ENCODE data around the gene NELL1.

NELL1 gene

DNA sequence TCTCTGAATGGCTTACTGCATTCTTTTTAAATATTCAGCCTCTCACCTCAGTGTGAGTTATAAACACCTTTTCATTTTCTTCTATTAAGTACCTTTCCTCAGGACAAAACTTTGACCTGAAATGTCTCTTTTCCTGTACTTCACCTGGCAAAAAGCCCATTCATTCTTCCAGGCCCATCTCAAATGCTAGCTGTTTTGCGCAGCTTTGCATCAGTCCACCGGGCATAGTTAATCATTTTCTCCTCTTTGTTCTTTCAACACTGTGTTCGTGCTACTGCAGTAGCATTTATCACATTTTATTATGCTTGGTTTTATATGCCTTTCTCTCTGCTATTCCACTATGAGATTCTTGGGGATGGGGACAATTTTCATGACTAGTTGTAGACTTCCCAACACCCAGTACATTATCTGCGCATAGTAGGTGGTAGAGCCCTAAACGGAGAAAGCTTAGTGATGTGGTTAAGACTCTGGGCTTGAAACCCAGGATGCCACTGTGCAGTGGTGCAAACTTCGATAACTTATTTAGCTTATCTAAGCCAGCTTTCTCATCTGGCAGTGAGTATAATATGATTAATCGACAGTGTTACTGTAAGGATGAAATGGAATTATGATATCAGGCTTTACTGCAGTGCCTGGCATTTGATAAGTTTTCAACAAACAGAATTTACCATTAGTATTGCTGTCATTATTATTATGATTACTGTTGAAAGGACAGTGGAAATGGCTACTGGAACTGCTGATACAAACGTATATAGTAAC is 695.7 kb downstream of the NELL1 start:
- DNase-seq, result no peak

DNA sequence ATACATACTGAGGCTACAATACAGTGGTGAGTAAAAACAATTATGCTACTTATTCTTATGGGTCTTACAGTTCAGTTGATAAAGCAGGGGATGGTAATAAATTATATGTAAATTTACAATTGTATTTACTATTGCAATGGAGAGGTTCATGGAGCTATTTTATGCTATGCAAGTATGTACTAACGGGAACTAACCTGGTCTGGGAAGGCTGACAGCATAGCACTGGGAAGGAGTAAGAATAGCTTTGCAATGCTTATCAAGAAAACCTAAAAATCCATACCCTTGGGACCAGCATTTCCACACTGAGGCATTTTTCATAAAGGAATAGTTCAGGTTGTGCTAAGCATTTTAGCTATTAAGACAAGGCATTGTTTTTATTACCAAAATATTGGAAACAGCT is 700.6 kb downstream of the NELL1 start:
- no peak for DNase-seq

DNA sequence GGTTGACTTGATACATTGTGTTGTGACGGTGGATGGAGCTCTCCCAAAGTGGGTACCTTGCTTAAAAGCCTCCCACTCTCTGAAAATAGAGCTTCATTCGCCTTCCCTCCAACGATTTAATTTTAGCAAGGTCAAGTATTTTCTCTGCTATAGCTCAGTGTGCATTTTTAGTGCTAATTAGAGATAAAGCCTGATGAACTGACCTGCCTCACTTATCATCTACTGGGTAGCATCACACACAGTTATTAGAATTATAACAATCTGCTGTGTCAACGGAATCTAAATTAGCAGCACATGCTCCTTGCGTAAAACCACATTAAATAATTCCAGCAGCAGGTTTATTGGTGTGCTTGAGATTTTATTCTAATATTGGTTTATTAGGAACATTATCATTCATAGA is 701.7 kb downstream of the NELL1 start:
- no peak for DNase-seq

GRCh38 chr11:21372672-21373071 is 703.3 kb downstream of the NELL1 start:
- DNase-seq, result no peak

- DNase-seq, result no peak
Observed at GRCh38 chr11:21374376-21374775, 705.0 kb downstream of the NELL1 start.

- DNase-seq, result no peak
Observed at GRCh38 chr11:21385669-21386440, 716.5 kb downstream of the NELL1 start.

GRCh38 chr11:21390430-21390829 is 721.0 kb downstream of the NELL1 start:
- DNase-seq, result no peak

- no peak for DNase-seq
Observed at GRCh38 chr11:21396342-21397008, 727.1 kb downstream of the NELL1 start.

- DNase-seq, result no peak
Observed at GRCh38 chr11:21398195-21398594, 728.8 kb downstream of the NELL1 start.

DNA sequence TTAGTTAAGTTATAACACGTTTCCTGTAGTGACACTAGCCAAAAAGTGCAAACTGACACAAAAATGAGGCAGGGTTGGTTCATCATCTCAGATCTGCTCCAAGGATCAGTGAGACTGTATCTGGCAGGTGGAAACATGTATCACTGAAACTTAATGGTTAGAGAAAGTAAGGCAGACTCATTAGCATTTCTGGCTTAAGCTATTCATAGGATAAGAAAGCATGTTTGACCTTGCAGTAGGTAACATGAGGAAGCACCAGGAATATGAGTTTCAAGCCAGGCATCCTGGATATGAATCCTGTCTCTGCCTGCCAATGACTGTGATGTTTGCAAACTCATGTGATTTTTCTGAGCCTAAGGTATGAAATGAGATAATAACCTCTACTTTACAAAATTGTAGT is 732.1 kb downstream of the NELL1 start:
- DNase-seq, result no peak

DNA sequence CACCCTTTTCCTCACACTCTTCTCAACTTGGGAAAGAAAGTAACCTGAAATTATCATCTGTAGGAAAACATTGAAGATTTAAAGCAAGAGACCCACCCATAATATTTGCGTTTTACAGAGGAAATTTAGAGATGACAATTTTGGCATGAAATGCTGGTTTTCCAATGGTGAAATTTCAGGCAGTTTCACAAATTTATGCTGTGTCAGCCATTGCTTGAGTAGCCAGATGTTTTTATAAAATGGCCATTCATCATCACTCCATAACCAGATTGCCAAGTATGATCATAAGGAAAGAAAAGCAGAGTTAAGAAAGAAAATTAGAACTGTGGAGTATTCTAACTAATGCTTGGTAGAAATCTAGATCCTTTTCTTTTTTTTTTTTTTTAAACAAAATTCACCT is 732.9 kb downstream of the NELL1 start:
- no peak for DNase-seq

DNA sequence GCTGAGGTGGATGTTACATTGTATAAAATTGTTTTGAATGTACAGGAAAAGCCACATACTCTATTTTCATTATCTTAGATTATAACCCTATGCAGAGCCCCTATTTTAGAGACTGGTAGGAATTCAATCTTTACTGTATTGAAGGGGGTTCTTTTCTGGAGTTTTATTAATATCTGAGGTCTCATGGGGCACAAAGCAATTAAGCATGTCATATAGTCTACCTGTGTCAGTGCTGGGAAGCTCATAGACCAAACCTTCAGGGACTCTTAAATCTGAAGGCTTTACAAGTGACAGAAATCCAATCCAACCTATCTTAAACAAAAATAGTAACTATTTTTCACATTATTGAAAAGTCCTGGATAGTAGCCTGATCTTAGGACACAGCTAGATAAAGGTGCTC is 733.7 kb downstream of the NELL1 start:
- no peak for DNase-seq

- DNase-seq, result no peak
Observed at GRCh38 chr11:21405422-21405821, 736.0 kb downstream of the NELL1 start.

DNA sequence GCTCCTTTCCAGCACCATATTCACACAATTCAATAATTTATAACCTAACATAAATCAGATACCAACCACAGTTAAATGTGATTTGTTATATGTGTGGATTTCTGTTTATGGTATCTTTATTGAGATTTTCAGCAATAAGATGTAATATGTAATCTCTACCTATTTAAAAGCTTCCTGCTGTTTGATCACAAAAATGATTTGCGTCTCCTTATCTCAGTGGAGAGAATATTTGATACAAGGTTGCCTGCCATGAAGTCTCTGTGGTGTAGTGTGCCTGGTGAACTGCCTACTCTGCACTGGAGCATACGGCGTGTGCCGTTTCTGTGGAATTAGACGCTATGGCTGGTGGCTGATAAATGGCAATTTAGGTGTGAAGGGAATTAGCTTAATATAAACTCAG is 741.1 kb downstream of the NELL1 start:
- DNase-seq, result no peak

DNA sequence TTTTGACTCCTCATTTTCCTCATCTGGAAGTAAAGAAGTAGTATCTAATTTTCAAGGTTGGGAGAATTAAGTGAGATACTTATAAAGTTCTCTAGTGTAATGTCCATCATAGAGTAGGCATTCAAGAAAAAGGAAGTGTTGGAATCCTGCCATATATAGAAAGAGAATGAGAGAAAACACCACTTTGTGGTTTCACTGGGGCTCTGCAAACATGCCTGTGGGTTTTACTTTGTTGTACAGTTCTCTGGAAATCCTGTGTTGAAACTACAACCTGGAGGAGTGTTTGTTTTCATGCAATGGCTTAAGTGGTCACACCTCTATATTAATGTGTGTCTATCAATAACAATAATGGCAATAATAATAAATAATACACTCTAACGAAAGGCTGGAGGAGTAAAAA is 741.7 kb downstream of the NELL1 start:
- no peak for DNase-seq

- DNase-seq, result no peak
Observed at GRCh38 chr11:21411597-21411996, 742.2 kb downstream of the NELL1 start.

- DNase-seq, result no peak
Observed at GRCh38 chr11:21412652-21413383, 743.4 kb downstream of the NELL1 start.

GRCh38 chr11:21414953-21415352 is 745.6 kb downstream of the NELL1 start:
- DNase-seq, result no peak

DNA sequence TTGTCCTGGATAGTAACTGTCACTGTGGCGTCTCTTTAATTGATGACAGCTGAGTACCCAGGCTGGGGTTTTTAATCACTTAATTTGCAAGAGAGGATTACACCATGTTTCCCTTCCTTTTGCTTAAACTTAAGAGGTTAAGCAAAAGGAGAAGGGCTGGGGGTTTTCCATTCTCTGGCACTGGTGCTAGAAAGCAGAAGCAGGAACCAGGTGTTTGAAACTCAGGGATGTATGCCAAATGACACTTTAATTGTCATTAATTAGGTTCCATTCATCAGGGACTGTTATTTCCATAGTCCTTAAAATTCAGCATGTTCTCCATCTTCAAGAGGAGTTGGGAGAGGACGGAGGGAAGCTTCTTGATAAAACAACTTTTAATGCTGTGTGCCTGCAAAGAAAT is 746.2 kb downstream of the NELL1 start:
- no peak for DNase-seq

DNA sequence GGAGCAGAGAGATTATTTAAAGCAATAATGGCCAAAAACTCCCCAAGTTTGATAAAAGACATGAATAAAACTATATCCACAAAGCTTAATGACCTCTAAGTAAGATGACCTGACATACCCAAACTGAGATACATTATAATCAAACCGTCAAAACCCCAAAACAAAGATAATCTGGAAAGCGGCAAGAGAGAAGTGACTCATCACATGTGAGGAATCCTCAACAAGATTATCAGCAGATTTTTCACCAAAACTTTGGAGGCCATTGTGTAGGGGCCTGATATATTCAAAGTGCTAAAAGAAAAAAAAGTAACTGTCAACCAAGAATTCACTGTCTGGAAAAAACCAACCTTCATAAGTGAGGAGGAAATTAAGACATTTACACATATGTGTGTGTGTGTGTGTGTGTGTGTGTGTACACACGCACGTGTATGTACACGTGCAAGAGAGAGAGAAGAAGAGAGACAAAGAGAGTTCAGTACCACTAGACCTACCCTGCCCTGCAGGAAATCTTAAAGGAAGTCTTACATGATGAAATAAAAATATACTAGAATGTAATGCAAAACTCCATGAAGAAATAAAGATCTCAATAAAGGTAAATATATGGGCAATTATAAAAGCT is 752.4 kb downstream of the NELL1 start:
- DNase-seq, result no peak

DNA sequence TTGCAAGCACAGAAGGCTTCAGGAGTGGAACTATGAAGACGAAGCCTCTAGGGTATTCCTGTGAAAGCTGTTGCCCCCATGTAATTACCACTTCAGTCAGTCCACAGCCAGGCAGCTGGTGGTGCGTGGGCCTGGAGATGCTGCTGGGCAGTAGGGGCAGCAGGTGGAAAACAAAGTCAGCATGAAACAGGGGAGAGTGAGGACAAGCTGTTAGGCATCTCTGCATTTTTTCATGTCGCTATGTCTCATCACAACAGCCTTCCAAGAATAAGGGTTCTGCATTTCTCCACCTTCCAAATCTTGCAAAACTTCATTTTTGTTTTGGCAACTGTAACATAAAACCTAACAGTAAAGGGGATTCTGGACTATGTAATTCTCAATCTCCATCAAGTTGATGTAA is 757.5 kb downstream of the NELL1 start:
- DNase-seq, result no peak

GRCh38 chr11:21427726-21428125 is 758.3 kb downstream of the NELL1 start:
- no peak for DNase-seq

- DNase-seq, result no peak
Observed at GRCh38 chr11:21428796-21429195, 759.4 kb downstream of the NELL1 start.

All from central memory CD4-positive, alpha-beta T cell (primary cell).